SK-N-SH (cell line): ENCODE results near the gene SERPINB8. TPM values are rescaled to one million over a fixed set of nuclear protein-coding genes. Genes with fewer than 3 reads are reported as not detected.

Source experiments
- CTCF ChIA-PET: fragments of 300-600, 350-600 bp; formaldehyde crosslinking; extraction: SDS; loops from one replicate; lab custom pipeline; 2021; lab: Yijun Ruan, JAX
- POLR2A ChIA-PET: fragments of 350-600 bp; sonication (Branson Sonifier 250); formaldehyde crosslinking; extraction: SDS; loops from one replicate; lab custom pipeline; 2020; ENCODE audit warnings: antibody characterized with exemption, inconsistent platforms; lab: Yijun Ruan, JAX
- DNase-seq: peaks from one replicate; pipeline ENCODE4 v3.0.0; 2012
- H2AFZ ChIP-seq: fragments of 200-600 bp; sonication (generic); 2 replicates; pipeline ENCODE4 v1.8.1; 2016; ENCODE audit warnings: antibody characterized with exemption, mild to moderate bottlenecking, low read depth
- H3F3A ChIP-seq: fragments of 200-600 bp; sonication (generic); replicated peaks from 2 replicates; pipeline ENCODE3; 2016; ENCODE audit warnings: antibody characterized with exemption, mild to moderate bottlenecking; ENCODE audit not compliant: insufficient read depth
- H3K27ac ChIP-seq, 2 experiments: fragments of 200-500 bp in 1 of 2; fragments of 200-600 bp in 1 of 2; sonication (Bioruptor generic) in 1 of 2; sonication (generic), shearing (Covaris generic) in 1 of 2; 2 replicates each; pipeline versions ENCODE4 v1.5.1 to v1.6.1; 2014 to 2016; ENCODE audit warnings: low read depth in 2 of 2, inconsistent platforms in 1 of 2, low read length in 1 of 2, mild to moderate bottlenecking in 1 of 2, mixed read lengths in 1 of 2
- H3K27me3 ChIP-seq: fragments of 200-600 bp; sonication (generic), shearing (Covaris generic); 2 replicates; pipeline ENCODE4 v1.6.1; 2016; ENCODE audit warnings: mixed run types; ENCODE audit not compliant: insufficient read depth
- H3K36me3 ChIP-seq, 2 experiments: fragments of 200-500 bp in 1 of 2; fragments of 200-600 bp in 1 of 2; sonication (Bioruptor generic) in 1 of 2; sonication (generic) in 1 of 2; replicated peaks in 1 of 2; 2 replicates each; pipeline versions ENCODE3 to v1.5.1; 2014 to 2016; ENCODE audit warnings: low read length in 1 of 2, mild to moderate bottlenecking in 1 of 2; ENCODE audit not compliant: insufficient read depth in 2 of 2, control insufficient read depth in 1 of 2
- H3K4me1 ChIP-seq, 2 experiments: fragments of 200-500 bp in 1 of 2; fragments of 200-600 bp in 1 of 2; sonication (Bioruptor generic) in 1 of 2; sonication (generic), shearing (Covaris generic) in 1 of 2; 2 replicates each; pipeline versions ENCODE4 v1.5.1 to v1.6.1; 2014 to 2016; ENCODE audit warnings: low read depth in 1 of 2, low read length in 1 of 2, mixed run types in 1 of 2; ENCODE audit not compliant: insufficient read depth in 2 of 2, control insufficient read depth in 1 of 2
- H3K4me2 ChIP-seq: fragments of 200-600 bp; sonication (generic), shearing (Covaris generic); 2 replicates; pipeline ENCODE4 v1.6.1; 2017; ENCODE audit warnings: mixed run types
- H3K4me3 ChIP-seq, 2 experiments: fragments of 200-500 bp in 1 of 2; fragments of 200-600 bp in 1 of 2; sonication (Bioruptor generic) in 1 of 2; sonication (generic), shearing (Covaris generic) in 1 of 2; 2 replicates each; pipeline versions ENCODE4 v1.5.1 to v1.8.1; 2014 to 2016; ENCODE audit warnings: low read depth in 2 of 2, inconsistent platforms in 1 of 2, low read length in 1 of 2, mild to moderate bottlenecking in 1 of 2, mixed read lengths in 1 of 2, moderate library complexity in 1 of 2
- H3K79me2 ChIP-seq: fragments of 200-600 bp; sonication (generic); 2 replicates; pipeline ENCODE4 v1.8.1; 2017; ENCODE audit warnings: mild to moderate bottlenecking; ENCODE audit not compliant: insufficient read depth
- H3K9ac ChIP-seq: fragments of 200-600 bp; sonication (generic); 2 replicates; pipeline ENCODE4 v1.6.1; 2017; ENCODE audit warnings: mixed run types
- H3K9me2 ChIP-seq: fragments of 200-600 bp; sonication (generic); 2 replicates; pipeline ENCODE4 v1.6.1; 2017; ENCODE audit warnings: mixed run types
- H3K9me3 ChIP-seq: fragments of 200-600 bp; sonication (generic); 2 replicates; pipeline ENCODE4 v1.6.1; 2017; ENCODE audit warnings: mixed run types, mild to moderate bottlenecking, moderate library complexity
- H4K20me1 ChIP-seq: fragments of 200-600 bp; sonication (generic); 2 replicates; pipeline ENCODE4 v1.6.1; 2017; ENCODE audit warnings: mild to moderate bottlenecking, mixed run types; ENCODE audit not compliant: insufficient read depth
- ELF1 ChIP-seq: IDR thresholded peaks from 2 replicates; pipeline ENCODE4 v1.4.0; 2012
- EP300 ChIP-seq, 2 experiments: IDR thresholded peaks; 2 replicates each; pipeline versions ENCODE4 v1.4.0 to v1.6.1; 2012; ENCODE audit warnings: borderline replicate concordance in 1 of 2, low read depth in 1 of 2, low read length in 1 of 2
- EZH2phosphoT487 ChIP-seq: fragments of 200-600 bp; sonication (generic); IDR thresholded peaks from 2 replicates; pipeline ENCODE4 v1.6.1; 2017; ENCODE audit warnings: low read depth, mixed run types, mild to moderate bottlenecking, antibody characterized with exemption, moderate library complexity, borderline replicate concordance
- FOSL2 ChIP-seq: IDR thresholded peaks from 2 replicates; pipeline ENCODE4 v1.4.0; 2012; ENCODE audit warnings: low read depth, mild to moderate bottlenecking, moderate library complexity, borderline replicate concordance
- FOXJ3 ChIP-seq: sonication (generic); formaldehyde crosslinking; IDR thresholded peaks from 2 replicates; pipeline ENCODE4 v1.5.1; 2020; ENCODE audit warnings: mild to moderate bottlenecking, missing genetic modification reagents
- FOXM1 ChIP-seq: IDR thresholded peaks from 2 replicates; pipeline ENCODE4 v1.4.0; 2012; ENCODE audit warnings: low read depth, mild to moderate bottlenecking
- GABPA ChIP-seq: IDR thresholded peaks from 2 replicates; pipeline ENCODE4 v1.4.0; 2012; ENCODE audit warnings: low read depth, mild to moderate bottlenecking
- IRF3 ChIP-seq: fragments of 150-350 bp; IDR thresholded peaks from 2 replicates; pipeline ENCODE4 v1.6.1; 2016; ENCODE audit warnings: mild to moderate bottlenecking, low read depth, low read length
- JUND ChIP-seq: IDR thresholded peaks from 2 replicates; pipeline ENCODE4 v1.4.0; 2012
- MEF2A ChIP-seq: IDR thresholded peaks from 2 replicates; pipeline ENCODE4 v1.4.0; 2012; ENCODE audit warnings: low read depth, borderline replicate concordance
- MXI1 ChIP-seq: IDR thresholded peaks from 2 replicates; pipeline ENCODE4 v1.6.1; 2012; ENCODE audit warnings: mild to moderate bottlenecking, low read depth, low read length, improper control_type of control experiment
- NFIC ChIP-seq: IDR thresholded peaks from 2 replicates; pipeline ENCODE4 v1.4.0; 2012; ENCODE audit warnings: borderline replicate concordance
- NRF1 ChIP-seq: IDR thresholded peaks from 2 replicates; pipeline ENCODE4 v1.6.1; 2012; ENCODE audit warnings: low read depth, mild to moderate bottlenecking, low read length
- POLR2AphosphoS5 ChIP-seq: IDR thresholded peaks from 2 replicates; pipeline ENCODE4 v1.6.1; 2012; ENCODE audit warnings: low read depth, low read length
- RAD21 ChIP-seq: IDR thresholded peaks from 2 replicates; pipeline ENCODE4 v1.6.1; 2012; ENCODE audit warnings: mild to moderate bottlenecking, low read length
- RCOR1 ChIP-seq: fragments of 150-350 bp; IDR thresholded peaks from 2 replicates; pipeline ENCODE4 v1.6.1; 2017; ENCODE audit warnings: antibody characterized with exemption, low read length
- RFX5 ChIP-seq: IDR thresholded peaks from 2 replicates; pipeline ENCODE4 v1.6.1; 2012; ENCODE audit warnings: mild to moderate bottlenecking, improper control_type of control experiment, low read length
- TAF1 ChIP-seq: IDR thresholded peaks from 2 replicates; pipeline ENCODE4 v1.6.1; 2012; ENCODE audit warnings: low read depth, mild to moderate bottlenecking, low read length, moderate library complexity, borderline replicate concordance
- TCF12 ChIP-seq: IDR thresholded peaks from 2 replicates; pipeline ENCODE4 v1.4.0; 2012
- TEAD4 ChIP-seq: IDR thresholded peaks from 2 replicates; pipeline ENCODE4 v1.4.0; 2012; ENCODE audit warnings: mild to moderate bottlenecking, borderline replicate concordance; ENCODE audit not compliant: insufficient read depth
- USF1 ChIP-seq: IDR thresholded peaks from 2 replicates; pipeline ENCODE4 v1.4.0; 2012; ENCODE audit warnings: low read depth, borderline replicate concordance
- YY1 ChIP-seq: IDR thresholded peaks from 2 replicates; pipeline ENCODE4 v1.4.0; 2012; ENCODE audit warnings: low read depth, mild to moderate bottlenecking
- WGBS: methylation state at CpG from one replicate; pipeline ENCODE4 v1.1.6; 2017; ENCODE audit warnings: low lambda C conversion rate; 5-methylcytosine and 5-hydroxymethylcytosine counted together
- polyA plus RNA-seq, 3 experiments: library from polyadenylated mRNA; depleted of rRNA; stranded (reverse); fragments of >200 nt; gene quantifications; 2 replicates each; pipeline ENCODE4 v1.2.3, GENCODE V29; 2012
- TF ChIP-seq, protein P1 (sequence below): IDR thresholded peaks from 2 replicates; pipeline ENCODE4 v1.4.0; 2012; ENCODE audit warnings: low read depth

The SERPINB8 gene
- polyA plus RNA-seq, 1 of the 3 experiments (the other 2 are of a cell fraction): 3.4 TPM

DNA sequence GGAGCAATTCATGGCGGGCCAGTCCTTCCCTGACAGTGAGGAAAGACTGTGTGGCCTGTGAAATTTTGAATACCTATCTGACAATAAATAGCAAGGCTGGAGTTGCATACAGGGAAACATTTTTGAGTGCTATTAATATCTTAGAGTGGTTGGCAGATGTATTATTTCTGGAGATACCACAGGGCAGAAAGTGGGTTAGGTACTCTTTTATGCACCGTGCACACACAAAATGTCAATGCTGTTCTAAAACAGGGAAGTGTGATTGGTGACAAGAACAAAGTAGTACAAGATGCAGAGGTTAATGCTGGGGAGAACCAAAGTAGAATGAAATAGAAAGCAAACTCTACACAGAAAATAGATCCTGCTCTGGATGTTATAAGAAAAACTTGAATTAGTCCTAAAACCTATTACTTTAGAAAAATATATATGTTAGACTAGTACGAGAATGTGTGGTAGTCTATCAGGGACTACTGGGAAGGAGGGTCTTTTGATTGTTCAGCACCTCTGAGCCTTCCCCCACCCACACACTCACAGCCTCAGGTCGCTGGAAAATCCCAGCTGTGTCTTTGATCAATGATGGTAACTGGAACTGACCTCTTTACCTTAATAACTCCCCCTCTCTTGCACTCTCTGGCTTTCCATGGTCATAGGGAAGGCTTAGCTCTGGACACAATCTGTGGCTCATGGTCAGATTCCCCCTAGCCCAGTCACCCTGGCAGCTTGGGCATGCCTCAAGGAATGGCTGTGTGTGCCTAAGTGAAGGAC is 58.2 kb downstream of the SERPINB8 start:
- Histone ChIP-seq H3K4me1 (no peaks in the 10 kb centered on the region), H3K27ac (no peak overlapping the region), H4K20me1 (no peaks in the 10 kb centered on the region), H3F3A (no peaks in the 10 kb centered on the region), H2AFZ (no peak overlapping the region), H3K4me2 (no peak overlapping the region), H3K9me3 (no peaks in the 10 kb centered on the region), H3K9ac (no peak overlapping the region), H3K9me2 (no peaks in the 10 kb centered on the region), H3K79me2 (no peaks in the 10 kb centered on the region), H3K36me3 (no peaks in the 10 kb centered on the region), H3K27me3 (no peaks in the 10 kb centered on the region), H3K4me3 (no peak overlapping the region)
- 28% methylated on average over 4 of the region's 4 CpGs for WGBS
- no peak for TF ChIP-seq MXI1
- TF ChIP-seq RAD21: no peak
- TF ChIP-seq YY1: no peak
- TF ChIP-seq JUND: no peak
- TF ChIP-seq EZH2phosphoT487: no peak
- TF ChIP-seq IRF3: no peak
- no peak for TF ChIP-seq RFX5
- TF ChIP-seq TAF1: no peak
- no peak for TF ChIP-seq FOSL2
- no peak for TF ChIP-seq TEAD4
- TF ChIP-seq POLR2AphosphoS5: no peak
- no peak for TF ChIP-seq RCOR1
- TF ChIP-seq NRF1: no peak
- TF ChIP-seq NFIC: no peak
- TF ChIP-seq FOXM1: no peak
- POLR2A ChIA-PET: no interaction called here
- CTCF ChIA-PET: interaction anchor here (0.7 kb wide), 1 partner anchor 10 kb away, joined by 3 read pairs; no protein-coding TSS in a partner anchor
- DNase-seq: no peak

DNA sequence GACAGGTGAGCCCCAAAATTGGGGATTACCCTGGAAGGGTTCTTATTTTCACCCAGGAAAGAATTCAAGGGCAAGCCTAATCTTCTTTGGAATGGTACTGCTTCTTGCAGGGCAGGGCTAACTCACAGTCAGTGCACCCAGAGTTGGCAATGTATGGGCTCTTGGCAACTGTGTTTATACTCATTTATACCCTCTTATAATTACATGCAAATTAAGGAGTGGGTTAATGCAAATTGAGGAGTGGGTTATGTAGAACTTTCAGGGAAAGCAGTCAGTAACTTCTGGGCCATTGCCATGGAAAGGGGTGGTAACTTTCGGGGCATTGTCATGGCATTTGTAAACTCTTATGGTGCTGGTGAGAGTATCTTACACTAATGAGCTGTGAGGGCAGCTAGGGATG is 59.2 kb downstream of the SERPINB8 start:
- H3K27me3 ChIP-seq: no peaks in the 10 kb centered on the region
- no peaks in the 10 kb centered on the region for H3K36me3 ChIP-seq
- no peak overlapping the region for H3K27ac ChIP-seq
- no peaks in the 10 kb centered on the region for H3K4me1 ChIP-seq
- WGBS: 7% methylated on average over 1 of the region's 1 CpG
- H4K20me1 ChIP-seq: no peaks in the 10 kb centered on the region
- H3K4me3 ChIP-seq: no peak overlapping the region
- DNase-seq: no peak
- H3K9me3 ChIP-seq: no peaks in the 10 kb centered on the region
- CTCF ChIA-PET: interaction anchor here (0.7 kb wide), 1 partner anchor 9 kb away, joined by 3 read pairs; no protein-coding TSS in a partner anchor
- no peak overlapping the region for H3K4me2 ChIP-seq
- H3K9me2 ChIP-seq: no peaks in the 10 kb centered on the region
- no peaks in the 10 kb centered on the region for H3F3A ChIP-seq
- H2AFZ ChIP-seq: no peak overlapping the region
- TF ChIP-seq GABPA: no peak
- TF ChIP-seq YY1: no peak
- TF ChIP-seq TCF12: no peak
- no peak for TF ChIP-seq TEAD4
- no peak for TF ChIP-seq NFIC
- TF ChIP-seq USF1: no peak
- TF ChIP-seq, protein P1, sequence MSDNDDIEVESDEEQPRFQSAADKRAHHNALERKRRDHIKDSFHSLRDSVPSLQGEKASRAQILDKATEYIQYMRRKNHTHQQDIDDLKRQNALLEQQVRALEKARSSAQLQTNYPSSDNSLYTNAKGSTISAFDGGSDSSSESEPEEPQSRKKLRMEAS: no peak
- no peak for TF ChIP-seq FOSL2
- no peak for TF ChIP-seq FOXJ3 (CRISPR knock-in tag)
- no peak for TF ChIP-seq TAF1
- no peak for TF ChIP-seq RFX5
- TF ChIP-seq FOXM1: no peak
- no peak for TF ChIP-seq RCOR1
- TF ChIP-seq MEF2A: no peak
- TF ChIP-seq EP300 (IDR thresholded peaks at IDR 0.05; ENCODE audit: borderline replicate concordance in 1 of 2, low read depth in 1 of 2, low read length in 1 of 2): no peak
- TF ChIP-seq RAD21: no peak
- no peak for TF ChIP-seq IRF3
- TF ChIP-seq ELF1: no peak
- TF ChIP-seq JUND: no peak
- TF ChIP-seq, all 33 proteins: peak for 0
- H3K9ac ChIP-seq: no peak overlapping the region
- no peaks in the 10 kb centered on the region for H3K79me2 ChIP-seq
- POLR2A ChIA-PET: no interaction called here
